ENCODE results near the gene LRRC75A.

Gene LRRC75A

GRCh38 chr17:16519021-16519420, 27.0 kb upstream of the LRRC75A start:
- no peak for DNase-seq (ENCODE audit: low spot score)
- in situ Hi-C loops (cut with MboI; ENCODE audit: low pct_unique_long_range_greater_than_20kb, low sequenced_read_pairs, unreplicated experiment), result no loop called here
- TF ChIP-seq CTCF (IDR thresholded peaks at IDR 0.05; ENCODE audit: extremely low read depth, insufficient read depth, missing control alignments), result no peak

- DNase-seq (ENCODE audit: low spot score), result no peak
- in situ Hi-C loops (cut with MboI; ENCODE audit: low pct_unique_long_range_greater_than_20kb, low sequenced_read_pairs, unreplicated experiment), result no loop called here
- TF ChIP-seq CTCF (IDR thresholded peaks at IDR 0.05; ENCODE audit: extremely low read depth, insufficient read depth, missing control alignments), result no peak
These were observed 25.5 kb upstream of the LRRC75A start for GRCh38 chr17:16517477-16517876.

DNA sequence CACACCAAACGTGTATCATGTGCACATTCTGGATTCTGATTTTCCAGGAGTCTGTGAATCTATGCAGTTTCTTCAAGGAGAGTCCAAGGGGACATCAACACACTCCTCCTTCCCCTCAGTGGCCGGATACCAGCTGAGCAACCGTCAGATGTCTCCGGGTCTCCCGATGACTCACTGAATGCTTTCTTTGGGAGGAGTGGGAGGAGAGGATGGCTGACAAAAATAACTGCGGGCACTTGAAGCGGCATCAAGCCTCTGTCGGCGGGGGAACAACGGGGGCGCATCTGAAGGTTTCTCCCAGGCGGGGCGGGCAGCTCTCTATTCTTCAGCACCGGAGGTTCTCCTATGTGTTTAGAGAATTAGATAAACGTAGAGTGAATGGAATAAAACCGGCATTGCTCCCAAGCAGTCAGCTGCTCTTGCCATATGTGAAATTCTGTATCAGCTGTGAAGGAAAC, 24.6 kb upstream of the LRRC75A start:
- DNase-seq (ENCODE audit: low spot score), result no peak

DNA sequence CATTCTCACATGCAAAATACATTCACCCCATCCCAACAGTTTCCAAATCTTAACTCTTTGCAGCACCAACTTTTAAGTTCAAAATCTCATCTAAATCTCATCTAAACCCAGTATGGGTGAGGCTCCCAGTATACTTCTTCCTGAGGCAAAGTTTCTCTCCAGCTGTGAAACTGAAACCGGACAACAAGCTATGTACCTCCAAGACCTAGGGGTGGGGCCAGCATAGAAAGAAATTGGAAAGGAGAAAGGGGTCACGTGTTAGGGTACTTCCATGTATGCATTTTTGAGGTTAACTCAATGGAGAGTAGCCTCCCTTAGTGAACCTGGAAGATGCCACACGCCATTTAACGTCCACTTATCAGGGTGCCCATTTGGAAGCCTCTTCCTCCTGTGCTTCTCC, 23.9 kb upstream of the LRRC75A start:
- in situ Hi-C loops (cut with MboI; ENCODE audit: low pct_unique_long_range_greater_than_20kb, low sequenced_read_pairs, unreplicated experiment), result no loop called here
- no peak for DNase-seq (ENCODE audit: low spot score)
- no peak for TF ChIP-seq CTCF (IDR thresholded peaks at IDR 0.05; ENCODE audit: extremely low read depth, insufficient read depth, missing control alignments)

More for the DNA sequence above, 24.6 kb upstream of the LRRC75A start:
- in situ Hi-C loops (cut with MboI; ENCODE audit: low pct_unique_long_range_greater_than_20kb, low sequenced_read_pairs, unreplicated experiment), result no loop called here
- no peak for TF ChIP-seq CTCF (IDR thresholded peaks at IDR 0.05; ENCODE audit: extremely low read depth, insufficient read depth, missing control alignments)

DNA sequence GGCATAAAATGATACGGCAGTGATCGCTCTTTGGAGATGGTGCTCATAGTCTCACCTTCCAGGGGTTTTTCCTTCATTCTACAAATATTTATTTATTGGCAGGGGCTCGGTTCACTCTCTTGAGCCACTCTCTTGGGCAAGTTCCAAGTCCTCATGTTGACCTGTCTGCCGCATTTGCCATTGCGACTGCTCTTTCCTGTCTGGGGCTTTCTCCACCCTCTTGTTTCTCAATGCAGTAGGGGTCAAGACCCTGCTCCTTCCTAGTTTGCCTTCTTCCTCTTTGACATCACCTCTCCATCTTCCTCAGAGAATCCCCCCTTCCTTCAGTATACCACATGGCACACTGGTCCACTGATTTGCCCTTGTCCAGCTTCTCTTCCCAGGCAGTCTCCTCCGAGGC, 21.9 kb upstream of the LRRC75A start:
- in situ Hi-C loops (cut with MboI; ENCODE audit: low pct_unique_long_range_greater_than_20kb, low sequenced_read_pairs, unreplicated experiment), result no loop called here
- no peak for TF ChIP-seq CTCF (IDR thresholded peaks at IDR 0.05; ENCODE audit: extremely low read depth, insufficient read depth, missing control alignments)
- DNase-seq (ENCODE audit: low spot score), result no peak

DNA sequence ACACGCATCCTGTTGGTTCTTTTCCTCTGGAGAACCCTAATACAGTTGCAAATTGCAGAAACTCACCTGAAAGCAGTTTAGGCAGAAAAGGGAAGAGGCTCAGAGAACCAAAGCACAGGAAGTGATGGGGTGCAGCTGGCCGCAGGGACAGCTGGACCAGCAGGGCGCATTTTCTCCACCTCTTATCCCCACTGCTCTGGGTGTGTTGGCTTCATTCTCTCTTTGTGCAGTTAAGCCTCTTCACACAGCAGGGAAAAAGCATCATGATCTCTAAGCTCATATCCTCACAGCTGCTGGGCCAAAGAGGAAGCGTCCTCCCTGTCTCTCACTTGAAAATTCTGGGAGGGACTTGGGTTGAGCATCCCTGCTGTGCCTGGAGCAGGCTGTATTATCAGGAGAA, 20.0 kb upstream of the LRRC75A start:
- no peak for TF ChIP-seq CTCF (IDR thresholded peaks at IDR 0.05; ENCODE audit: extremely low read depth, insufficient read depth, missing control alignments)
- in situ Hi-C loops (cut with MboI; ENCODE audit: low pct_unique_long_range_greater_than_20kb, low sequenced_read_pairs, unreplicated experiment), result no loop called here
- DNase-seq (ENCODE audit: low spot score), result no peak

DNA sequence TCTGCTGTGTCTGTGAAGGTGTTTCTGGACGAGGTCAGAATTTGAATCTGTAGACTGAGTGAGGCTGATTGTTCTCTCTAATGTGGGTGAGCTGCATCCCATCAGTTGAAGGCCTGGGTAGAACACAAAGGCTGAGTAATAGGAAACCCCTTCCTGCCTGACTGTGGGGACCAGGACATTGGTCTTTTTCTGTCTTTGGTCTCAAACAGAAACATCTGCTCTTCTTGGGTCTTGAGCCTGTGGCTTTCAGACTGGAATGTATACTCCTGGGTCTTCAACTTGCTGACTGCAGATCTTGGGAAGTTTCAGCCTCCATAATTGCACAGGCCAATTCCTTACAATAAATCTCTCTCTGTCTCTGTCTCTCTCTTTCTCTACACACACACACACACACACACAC, 19.6 kb upstream of the LRRC75A start:
- in situ Hi-C loops (cut with MboI; ENCODE audit: low pct_unique_long_range_greater_than_20kb, low sequenced_read_pairs, unreplicated experiment), result no loop called here
- TF ChIP-seq CTCF (IDR thresholded peaks at IDR 0.05; ENCODE audit: extremely low read depth, insufficient read depth, missing control alignments), result no peak
- no peak for DNase-seq (ENCODE audit: low spot score)

Data from GM13977 (cell line).